Epidermal melanocyte (primary cell): Measurements from ENCODE around the gene PSEN1.

Source experiments
- DNase-seq: peaks from one replicate; pipeline ENCODE4 v3.0.0; 2011; ENCODE audit warnings: low spot score; ENCODE audit not compliant: insufficient read length

The PSEN1 gene

DNA sequence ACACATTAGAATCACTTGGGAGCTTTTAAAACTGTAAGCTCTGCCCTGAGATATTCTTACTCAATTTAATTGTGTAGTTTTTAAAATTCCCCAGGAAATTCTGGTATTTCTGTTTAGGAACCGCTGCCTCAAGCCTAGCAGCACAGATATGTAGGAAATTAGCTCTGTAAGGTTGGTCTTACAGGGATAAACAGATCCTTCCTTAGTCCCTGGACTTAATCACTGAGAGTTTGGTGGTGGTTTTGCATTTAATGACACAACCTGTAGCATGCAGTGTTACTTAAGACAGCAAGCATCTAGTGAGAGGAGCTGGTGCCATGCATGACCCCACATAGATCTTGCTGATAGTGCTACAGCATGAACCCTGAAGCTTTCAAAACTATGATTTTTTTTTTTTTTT lies 81.1 kb downstream of the PSEN1 start:
- no peak for DNase-seq

- DNase-seq, result no peak
Measured at GRCh38 chr14:73220061-73220460, 83.8 kb downstream of the PSEN1 start.

DNA sequence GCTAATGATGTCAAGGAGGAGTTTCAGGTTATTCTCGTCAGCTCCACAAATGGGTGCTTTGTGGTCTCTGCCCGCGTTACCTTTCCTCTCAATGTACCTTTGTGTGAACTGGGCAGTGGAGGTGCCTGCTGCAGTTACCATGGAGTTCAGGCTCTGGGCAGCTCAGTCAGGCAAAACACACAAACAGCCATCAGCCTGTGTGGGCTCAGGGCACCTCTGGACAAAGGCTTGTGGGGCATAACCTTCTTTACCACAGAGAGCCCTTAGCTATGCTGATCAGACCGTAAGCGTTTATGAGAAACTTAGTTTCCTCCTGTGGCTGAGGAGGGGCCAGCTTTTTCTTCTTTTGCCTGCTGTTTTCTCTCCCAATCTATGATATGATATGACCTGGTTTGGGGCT lies 84.3 kb downstream of the PSEN1 start:
- DNase-seq, result no peak

DNA sequence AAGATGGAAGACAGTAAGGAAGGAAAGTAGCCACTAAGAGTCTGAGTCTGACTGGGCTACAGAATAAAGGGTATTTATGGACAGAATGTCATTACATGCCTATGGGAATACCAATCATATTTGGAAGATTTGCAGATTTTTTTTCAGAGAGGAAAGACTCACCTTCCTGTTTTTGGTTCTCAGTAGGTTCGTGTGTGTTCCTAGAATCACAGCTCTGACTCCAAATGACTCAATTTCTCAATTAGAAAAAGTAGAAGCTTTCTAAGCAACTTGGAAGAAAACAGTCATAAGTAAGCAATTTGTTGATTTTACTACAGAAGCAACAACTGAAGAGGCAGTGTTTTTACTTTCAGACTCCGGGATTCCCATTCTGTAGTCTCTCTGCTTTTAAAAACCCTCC lies 85.6 kb downstream of the PSEN1 start:
- no peak for DNase-seq

- DNase-seq, result no peak
Measured at GRCh38 chr14:73223049-73223448, 86.7 kb downstream of the PSEN1 start.

GRCh38 chr14:73225496-73225895 lies 89.2 kb downstream of the PSEN1 start:
- no peak for DNase-seq

- no peak for DNase-seq
Measured at GRCh38 chr14:73227812-73228781, 91.8 kb downstream of the PSEN1 start.

GRCh38 chr14:73230051-73230450 lies 93.7 kb downstream of the PSEN1 start:
- DNase-seq, result no peak

- no peak for DNase-seq
Measured at GRCh38 chr14:73231981-73232851, 95.9 kb downstream of the PSEN1 start.

GRCh38 chr14:73232984-73233383 lies 96.7 kb downstream of the PSEN1 start:
- no peak for DNase-seq

GRCh38 chr14:73233564-73233963 lies 97.3 kb downstream of the PSEN1 start:
- no peak for DNase-seq

DNA sequence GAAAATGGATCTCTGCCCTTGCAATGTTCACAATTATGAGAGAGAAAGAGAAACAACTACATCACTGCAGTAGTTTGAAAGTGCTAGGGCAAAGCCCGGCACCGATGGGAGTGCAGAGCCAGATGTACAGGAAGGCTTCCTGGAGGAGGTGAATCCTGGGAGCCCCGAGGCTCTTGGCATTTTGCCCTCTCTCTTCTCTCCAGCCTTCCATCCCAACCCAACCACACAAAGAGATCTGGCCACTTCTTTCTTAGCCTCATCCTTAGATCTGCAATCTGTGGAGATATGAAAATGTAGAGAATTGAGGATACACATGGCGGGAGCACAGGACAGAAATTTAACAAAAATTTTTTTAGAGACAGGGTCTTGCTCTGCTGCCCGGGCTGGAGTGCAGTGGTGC lies 97.7 kb downstream of the PSEN1 start:
- no peak for DNase-seq

DNA sequence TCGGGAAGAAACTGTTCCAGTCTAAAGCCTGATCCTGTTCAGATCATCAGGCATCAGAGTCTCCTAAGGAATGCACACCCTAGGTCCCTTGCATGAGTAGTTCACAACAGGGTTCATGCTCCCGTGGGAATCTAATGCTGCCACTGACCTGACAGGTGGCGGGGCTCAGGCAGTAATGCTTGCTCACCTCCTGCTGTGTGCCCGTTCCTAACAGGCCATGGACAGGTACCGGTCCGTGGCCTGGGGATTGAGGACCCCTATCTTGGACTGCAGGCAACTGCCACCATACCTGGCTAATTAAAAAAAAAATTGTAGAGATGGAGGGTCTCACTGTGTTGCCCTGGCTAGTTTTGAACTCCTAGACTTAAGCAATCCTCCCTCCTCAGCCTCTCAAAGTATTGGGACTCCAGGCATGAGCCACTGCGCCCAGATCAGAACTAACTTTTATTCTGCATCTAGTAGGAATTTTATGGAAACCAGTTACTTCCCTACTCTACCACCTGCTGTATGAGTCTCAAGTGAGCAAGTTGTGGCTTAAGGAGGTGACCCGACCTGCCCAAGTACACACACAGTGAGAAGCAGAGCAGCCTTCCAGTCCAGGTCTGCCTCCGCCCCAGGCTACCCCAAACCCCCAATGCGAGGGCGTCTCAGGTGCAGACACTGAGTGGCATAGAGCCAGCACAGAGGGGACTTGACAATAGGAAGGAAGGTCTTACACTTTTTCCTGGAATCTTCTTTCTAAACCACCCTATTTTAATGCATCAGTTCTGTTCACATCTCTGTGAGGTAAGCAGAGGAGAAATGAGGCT lies 98.5 kb downstream of the PSEN1 start:
- no peak for DNase-seq

- no peak for DNase-seq
Measured at GRCh38 chr14:73235531-73236155, 99.3 kb downstream of the PSEN1 start.

DNA sequence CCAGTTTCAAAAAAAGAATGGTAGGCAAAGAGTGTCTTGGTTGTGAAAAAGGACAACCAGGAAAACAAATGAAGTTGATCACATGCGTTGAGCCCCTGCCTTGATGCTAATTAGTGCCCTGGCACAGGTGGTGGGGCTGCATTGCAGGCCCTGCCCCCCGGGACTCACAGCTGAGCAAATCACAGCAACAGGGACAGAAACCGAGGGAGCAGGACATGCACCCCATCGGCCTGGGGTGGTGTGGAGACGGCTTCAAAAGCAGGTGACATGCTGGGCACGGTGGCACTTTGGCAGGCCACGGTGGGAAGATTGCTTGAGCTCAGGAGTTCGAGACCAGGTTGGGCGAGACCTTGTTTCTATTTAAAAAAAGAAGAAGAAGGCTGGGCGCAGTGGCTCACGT lies 99.8 kb downstream of the PSEN1 start:
- no peak for DNase-seq

- DNase-seq, result no peak
Measured at GRCh38 chr14:73236752-73237218, 100.5 kb downstream of the PSEN1 start.

- no peak for DNase-seq
Measured at GRCh38 chr14:73237219-73237785, 101.0 kb downstream of the PSEN1 start, which contains the start of gene PAPLN. PAPLN (plus strand) TSS chr14:73237506; CDS start chr14:73239779, 2,273 bp downstream.

DNA sequence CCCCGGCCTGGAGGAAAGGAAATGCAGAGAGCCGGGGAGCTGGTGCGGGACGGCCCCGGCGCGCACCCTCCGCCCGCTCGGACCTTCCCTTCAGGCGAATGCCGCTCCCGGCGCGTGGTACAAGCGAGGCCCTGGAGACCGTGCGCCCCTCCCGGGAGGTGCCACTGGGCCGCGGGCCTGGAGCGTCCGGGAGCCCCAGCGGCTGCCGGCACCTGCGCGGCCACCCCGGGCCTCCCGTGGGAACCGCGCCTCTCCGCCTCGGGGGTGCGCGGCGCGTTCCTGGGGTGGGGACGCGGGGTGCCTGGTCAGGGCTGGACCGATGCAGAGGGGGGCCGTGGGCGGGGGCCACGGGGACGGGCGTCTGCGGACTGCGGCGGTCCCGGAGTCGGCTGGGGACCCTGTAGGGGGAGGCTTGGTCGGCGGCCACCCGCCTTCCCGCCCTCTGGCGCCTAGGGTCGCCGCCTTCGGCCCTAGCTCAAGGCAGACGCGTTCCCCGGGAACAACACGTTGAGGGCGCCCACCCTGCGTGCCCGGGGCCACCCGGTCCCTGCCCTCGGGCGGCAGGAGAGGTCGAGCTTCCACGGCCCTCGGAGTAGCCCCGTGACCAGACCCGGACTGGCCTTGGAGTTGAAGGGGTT lies 101.6 kb downstream of the PSEN1 start:
- DNase-seq, result no peak

DNA sequence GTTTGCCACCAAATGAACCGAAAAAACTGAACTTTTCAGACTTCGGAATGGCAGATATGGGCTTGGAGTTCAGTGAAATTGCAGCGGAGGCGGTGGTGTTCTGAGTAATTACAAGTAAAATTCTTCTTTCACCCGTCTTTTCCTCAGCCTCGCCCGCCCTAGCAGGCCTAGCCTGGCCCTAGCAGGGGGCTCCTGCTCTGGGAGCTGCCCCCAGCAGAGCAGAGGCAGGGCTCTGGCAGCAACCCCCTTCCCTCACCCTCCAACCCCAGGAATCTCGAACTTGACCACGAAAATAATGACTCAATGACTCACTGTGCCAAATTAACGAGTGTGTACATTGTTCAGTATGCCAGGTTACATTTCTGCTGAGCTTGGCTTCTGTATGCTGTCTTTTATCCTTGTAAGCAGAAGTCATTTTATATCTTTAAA lies 102.1 kb downstream of the PSEN1 start:
- DNase-seq, result no peak

DNA sequence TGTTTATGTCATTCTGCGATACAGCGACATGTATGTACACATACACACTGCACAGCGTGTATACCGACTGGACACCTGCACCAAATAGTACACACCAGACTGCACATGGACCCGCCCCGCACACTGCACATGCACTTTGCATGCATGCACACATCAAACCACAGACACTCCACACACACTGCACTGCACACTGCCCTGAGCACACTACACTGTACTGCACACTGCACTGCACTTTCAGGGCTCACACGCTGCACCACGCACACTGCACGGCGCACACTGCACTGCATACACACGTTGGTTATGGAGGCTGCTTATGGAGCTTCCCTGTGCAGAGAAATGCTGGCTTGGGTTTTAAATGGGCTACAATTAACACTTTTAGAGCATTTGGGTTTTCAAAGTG lies 102.6 kb downstream of the PSEN1 start:
- DNase-seq, result no peak
